ENCODE data around the gene AKAP6.

AKAP6 gene, protein sequence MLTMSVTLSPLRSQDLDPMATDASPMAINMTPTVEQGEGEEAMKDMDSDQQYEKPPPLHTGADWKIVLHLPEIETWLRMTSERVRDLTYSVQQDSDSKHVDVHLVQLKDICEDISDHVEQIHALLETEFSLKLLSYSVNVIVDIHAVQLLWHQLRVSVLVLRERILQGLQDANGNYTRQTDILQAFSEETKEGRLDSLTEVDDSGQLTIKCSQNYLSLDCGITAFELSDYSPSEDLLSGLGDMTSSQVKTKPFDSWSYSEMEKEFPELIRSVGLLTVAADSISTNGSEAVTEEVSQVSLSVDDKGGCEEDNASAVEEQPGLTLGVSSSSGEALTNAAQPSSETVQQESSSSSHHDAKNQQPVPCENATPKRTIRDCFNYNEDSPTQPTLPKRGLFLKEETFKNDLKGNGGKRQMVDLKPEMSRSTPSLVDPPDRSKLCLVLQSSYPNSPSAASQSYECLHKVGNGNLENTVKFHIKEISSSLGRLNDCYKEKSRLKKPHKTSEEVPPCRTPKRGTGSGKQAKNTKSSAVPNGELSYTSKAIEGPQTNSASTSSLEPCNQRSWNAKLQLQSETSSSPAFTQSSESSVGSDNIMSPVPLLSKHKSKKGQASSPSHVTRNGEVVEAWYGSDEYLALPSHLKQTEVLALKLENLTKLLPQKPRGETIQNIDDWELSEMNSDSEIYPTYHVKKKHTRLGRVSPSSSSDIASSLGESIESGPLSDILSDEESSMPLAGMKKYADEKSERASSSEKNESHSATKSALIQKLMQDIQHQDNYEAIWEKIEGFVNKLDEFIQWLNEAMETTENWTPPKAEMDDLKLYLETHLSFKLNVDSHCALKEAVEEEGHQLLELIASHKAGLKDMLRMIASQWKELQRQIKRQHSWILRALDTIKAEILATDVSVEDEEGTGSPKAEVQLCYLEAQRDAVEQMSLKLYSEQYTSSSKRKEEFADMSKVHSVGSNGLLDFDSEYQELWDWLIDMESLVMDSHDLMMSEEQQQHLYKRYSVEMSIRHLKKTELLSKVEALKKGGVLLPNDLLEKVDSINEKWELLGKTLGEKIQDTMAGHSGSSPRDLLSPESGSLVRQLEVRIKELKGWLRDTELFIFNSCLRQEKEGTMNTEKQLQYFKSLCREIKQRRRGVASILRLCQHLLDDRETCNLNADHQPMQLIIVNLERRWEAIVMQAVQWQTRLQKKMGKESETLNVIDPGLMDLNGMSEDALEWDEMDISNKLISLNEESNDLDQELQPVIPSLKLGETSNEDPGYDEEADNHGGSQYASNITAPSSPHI (N-terminal part only)

DNA sequence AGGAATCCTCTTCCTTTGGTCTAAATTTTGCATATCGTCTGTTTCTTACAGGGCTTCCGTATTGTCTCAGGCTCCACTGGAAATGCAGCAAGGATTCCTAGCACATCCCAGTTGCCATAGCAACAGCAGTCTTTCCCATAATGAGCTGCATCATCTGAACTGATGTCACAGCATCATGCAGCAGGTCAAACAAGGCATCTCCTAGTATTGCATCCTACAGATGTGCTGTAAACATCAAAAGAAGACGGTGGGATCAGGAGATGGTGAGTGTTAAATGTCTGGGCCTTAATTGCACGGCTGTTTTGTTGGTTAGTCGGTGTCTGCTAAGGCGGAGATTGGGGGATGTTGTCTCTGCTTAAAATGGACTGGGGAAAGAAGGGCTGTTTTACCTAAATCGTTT lies at the start of gene AKAP6:
Gene AKAP6 (plus strand): TSS at position 153 of the 400 bp plus-strand sequence. CDS start 104,196 bp downstream, outside the sequence.
- DNase-seq: peak; percentile 35

- DNase-seq: no peak
Observed at GRCh38 chr14:32286602-32287001, 42.5 kb upstream of the AKAP6 start.

DNA sequence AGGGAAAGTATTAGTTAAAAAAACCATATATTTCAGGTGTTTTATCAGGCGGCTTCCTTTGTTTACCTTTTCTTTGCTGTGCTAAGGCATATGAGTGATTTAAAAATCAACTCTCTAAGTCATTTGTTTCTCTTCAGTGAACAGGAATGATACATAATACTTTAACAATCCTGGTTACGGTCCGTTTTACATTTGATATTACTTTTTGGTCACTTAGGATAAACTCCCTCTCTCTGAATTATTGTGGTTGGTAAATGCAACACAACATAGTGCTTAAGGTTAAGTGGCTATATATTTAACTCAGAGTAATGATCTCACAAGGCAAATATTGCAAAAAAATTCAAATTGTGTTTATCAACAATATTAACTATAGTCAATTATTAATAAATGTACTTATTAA lies 32.7 kb upstream of the AKAP6 start:
- no peak for DNase-seq

GRCh38 chr14:32298346-32298745 lies 30.8 kb upstream of the AKAP6 start:
- no peak for DNase-seq

DNA sequence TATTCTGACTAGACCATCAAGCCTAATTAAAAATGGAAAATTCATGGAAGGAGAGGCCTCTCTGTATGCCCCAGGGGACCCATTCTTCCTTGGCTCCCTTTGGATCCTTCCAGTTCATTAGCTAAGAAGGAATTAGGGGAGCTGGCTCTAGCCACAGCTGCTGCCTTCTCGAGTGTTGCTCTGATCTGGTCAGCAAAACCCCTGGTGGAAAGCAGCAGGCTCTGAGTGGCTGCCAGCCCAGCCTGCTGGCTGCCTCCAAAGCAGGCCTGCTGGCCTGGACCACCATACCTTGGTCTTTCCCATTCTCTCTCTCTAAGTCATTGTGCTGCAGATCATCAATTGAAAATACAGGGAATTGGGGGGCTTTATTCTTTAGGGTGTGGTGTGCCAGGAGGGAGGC lies 29.0 kb upstream of the AKAP6 start:
- DNase-seq: no peak

DNA sequence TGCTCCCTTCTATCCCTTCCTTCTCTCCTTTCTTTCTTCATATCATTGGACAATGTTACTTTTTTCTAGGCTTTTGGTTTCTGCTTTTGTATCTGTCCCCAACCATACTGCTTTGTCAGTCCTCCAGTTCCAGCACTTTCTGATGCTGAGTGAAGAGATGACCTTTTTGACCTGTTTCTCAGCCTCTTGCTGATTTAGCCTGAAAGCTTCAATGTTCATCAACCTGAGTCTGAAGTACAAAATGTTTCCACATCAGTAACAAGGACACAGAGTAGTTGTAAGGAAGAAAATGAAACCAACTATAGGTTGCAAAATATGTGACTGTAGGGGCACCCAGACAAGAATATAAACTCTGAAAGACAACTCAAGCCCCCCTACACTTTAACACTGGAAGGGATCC lies 25.2 kb upstream of the AKAP6 start:
- DNase-seq: no peak

- no peak for DNase-seq
Observed at GRCh38 chr14:32304296-32304695, 24.8 kb upstream of the AKAP6 start.

DNA sequence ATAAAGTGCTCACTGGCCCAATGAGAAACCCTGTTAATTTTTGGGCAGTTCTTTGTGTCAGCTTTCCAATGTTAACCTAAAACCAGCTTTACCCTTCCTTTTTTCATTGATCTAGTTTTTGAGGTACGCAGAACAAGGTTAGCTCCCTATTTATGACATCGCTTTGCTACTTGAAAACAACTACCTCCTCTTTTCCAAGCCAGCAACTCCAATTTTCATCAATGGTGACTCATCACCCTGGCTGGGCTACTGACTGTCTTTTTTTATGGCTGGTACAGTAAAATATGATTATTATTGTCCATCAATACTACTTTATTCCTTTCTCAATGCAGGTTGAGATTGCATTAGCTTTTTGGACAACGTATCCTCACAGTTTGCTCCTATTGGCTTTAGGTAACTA lies 22.5 kb upstream of the AKAP6 start:
- no peak for DNase-seq

GRCh38 chr14:32307881-32308582 lies 21.1 kb upstream of the AKAP6 start:
- no peak for DNase-seq

GRCh38 chr14:32310876-32311275 lies 18.2 kb upstream of the AKAP6 start:
- DNase-seq: no peak

GRCh38 chr14:32311294-32312009 lies 17.6 kb upstream of the AKAP6 start:
- DNase-seq: no peak

- no peak for DNase-seq
Observed at GRCh38 chr14:32312010-32312331, 17.1 kb upstream of the AKAP6 start.

DNA sequence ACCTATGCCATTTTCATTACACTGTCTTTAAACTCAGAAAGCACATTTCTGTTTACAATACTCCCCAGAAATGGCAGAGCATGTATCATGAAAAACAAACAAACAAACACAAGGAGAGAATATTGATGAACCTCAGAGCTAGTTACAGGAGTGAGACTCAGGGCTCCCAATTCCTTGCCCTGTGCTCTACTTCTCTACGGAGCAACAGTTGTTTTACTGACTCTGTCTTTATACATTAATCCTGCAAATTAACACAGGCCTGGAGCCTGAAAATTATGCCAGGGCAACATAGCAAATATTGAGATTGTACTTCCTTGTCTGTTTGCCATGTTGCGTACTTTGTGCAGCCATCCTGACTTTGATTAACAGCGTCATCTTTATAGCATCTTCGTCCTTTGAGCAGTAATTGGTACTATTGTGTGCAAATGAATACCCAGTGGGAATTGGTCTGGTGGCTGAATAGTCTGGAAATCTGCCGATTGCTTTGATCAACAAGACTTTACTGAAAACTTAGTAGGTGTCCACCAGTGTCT lies 15.2 kb upstream of the AKAP6 start:
- DNase-seq: no peak

DNA sequence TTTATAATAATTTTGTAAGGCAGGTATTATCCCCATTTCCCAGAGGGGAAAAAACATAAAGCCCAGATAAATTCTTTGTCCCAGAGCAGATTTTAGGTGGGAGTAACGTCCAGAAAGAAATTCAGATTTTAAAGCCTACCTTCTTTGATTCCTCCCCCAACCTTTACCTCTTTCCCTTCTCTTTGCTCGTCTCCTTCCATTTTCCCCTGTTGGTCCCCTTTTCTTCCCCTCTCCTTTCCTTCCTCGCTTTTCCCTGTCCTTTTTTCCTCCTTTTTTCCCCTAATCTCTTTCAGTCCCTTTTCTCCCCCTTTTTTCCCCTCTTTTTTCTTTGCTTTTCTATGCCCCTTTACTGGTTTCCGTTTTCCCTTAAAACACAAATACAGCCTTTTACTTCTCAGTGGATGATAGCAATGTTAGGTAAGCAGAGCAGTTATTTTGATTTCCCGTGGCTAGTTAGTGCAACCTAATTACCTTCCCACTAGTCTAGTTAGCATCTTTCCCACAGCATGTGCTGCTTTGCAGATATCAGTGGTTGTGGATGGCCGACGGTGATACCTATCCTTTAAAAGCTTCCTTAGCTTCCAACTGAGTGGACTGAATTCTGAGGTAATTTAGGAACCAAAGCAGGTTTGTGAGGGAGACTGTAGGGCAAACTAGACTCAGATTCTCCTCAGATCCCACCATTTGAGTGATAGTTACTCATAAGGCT lies 10.9 kb upstream of the AKAP6 start:
- no peak for DNase-seq

DNA sequence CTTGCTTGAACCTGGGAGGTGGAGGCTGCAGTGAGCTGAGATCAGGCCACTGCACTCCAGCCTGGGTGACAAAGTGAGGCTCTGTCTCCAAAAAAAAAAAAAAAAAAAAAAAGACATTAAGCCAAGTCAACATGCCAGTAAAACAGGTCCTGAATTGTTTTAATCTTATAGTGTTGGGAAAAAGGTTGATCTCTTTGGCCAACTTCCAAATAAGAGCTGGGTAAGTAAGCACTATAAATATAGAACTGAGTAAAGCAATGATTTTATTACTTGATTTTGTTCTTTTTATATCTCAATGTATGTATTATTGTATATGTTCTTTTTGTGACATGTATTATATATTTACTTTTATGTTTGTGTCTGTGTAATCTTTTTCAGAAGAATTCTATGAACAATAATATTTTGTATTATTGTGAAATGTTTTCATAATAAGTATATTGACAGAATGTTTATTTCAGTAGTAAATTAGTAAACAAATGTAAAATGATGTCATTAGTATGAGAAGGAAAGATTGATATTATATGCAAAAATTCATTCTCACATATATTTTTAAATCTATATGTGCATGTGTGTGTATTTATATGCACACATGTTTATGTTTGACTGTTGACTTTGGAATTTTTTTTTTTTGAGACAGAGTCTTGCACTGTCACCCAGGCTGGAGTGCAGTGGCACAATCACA lies 9.6 kb upstream of the AKAP6 start:
- DNase-seq: no peak

DNA sequence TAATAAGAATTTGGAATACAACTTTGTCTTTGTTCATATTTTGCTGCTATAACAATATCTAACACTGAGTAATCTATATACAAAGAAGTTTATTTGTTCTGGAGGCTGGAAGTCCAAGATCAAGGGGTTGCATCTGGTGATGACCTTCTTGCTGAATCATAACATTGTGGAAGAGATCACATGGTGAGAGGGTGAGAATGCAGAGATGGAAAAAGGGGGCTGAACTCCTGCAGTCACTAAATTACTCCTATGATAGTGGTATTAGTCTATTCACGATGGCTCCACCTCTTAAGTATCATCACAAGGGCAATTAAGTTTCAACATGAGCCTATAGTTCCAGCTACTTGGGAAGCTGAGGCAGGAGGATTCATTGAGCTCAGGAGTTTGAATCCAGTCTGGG lies 4.5 kb upstream of the AKAP6 start:
- no peak for DNase-seq

- no peak for DNase-seq
Observed at GRCh38 chr14:32327255-32327961, 1.7 kb upstream of the AKAP6 start.

GRCh38 chr14:32329690-32330285 lies 690 bp downstream of the AKAP6 start:
- no peak for DNase-seq

Data from NCI-H748 treated with DMSO at 0.1 percent for 48 hours (cell line).